Mesenchymal stem cell (in vitro differentiated cells and primary cell): Measurements from ENCODE around the gene COG7.
"Not testable (repeated sequence)": the region's sequence is repeated elsewhere in the genome, so short reads cannot be mapped to it uniquely, and the experiment has no call there.

Experiments
- DNase-seq: peaks from one replicate; pipeline ENCODE4 v3.0.0-alpha.2; 2013
- H2AFZ ChIP-seq: one replicate; pipeline ENCODE4 v1.6.1; 2013; ENCODE audit warnings: low read depth, mild to moderate bottlenecking, control low read depth, inconsistent platforms, low read length, moderate library complexity
- H2AK5ac ChIP-seq: 2 replicates; pipeline ENCODE4 v1.6.1; 2013; ENCODE audit warnings: low read length, moderate library complexity, mild to moderate bottlenecking, inconsistent platforms; ENCODE audit not compliant: severe bottlenecking
- H2BK120ac ChIP-seq: one replicate; pipeline ENCODE4 v1.6.1; 2013; ENCODE audit warnings: low read depth, mild to moderate bottlenecking, inconsistent platforms, low read length, moderate library complexity
- H2BK12ac ChIP-seq, 2 experiments: one replicate each; pipeline ENCODE4 v1.6.1; 2013; ENCODE audit warnings: inconsistent platforms in 2 of 2, low read length in 2 of 2, mild to moderate bottlenecking in 2 of 2, moderate library complexity in 2 of 2, control low read depth in 1 of 2
- H2BK15ac ChIP-seq: one replicate; pipeline ENCODE4 v1.6.1; 2013; ENCODE audit warnings: mild to moderate bottlenecking, low read depth, inconsistent platforms; ENCODE audit not compliant: poor library complexity, severe bottlenecking
- H2BK5ac ChIP-seq: 2 replicates; pipeline ENCODE4 v1.6.1; 2013; ENCODE audit warnings: low read depth, mild to moderate bottlenecking, low read length, control low read depth, inconsistent platforms; ENCODE audit not compliant: poor library complexity, severe bottlenecking
- H3K14ac ChIP-seq, 2 experiments: one replicate each; pipeline ENCODE4 v1.6.1; 2013; ENCODE audit warnings: inconsistent platforms in 2 of 2, low read length in 2 of 2, control low read depth in 1 of 2, mild to moderate bottlenecking in 1 of 2, moderate library complexity in 1 of 2
- H3K18ac ChIP-seq, 2 experiments: one replicate each; pipeline ENCODE4 v1.6.1; 2013; ENCODE audit warnings: inconsistent platforms in 2 of 2, low read length in 2 of 2, control low read depth in 1 of 2, low read depth in 1 of 2, mild to moderate bottlenecking in 1 of 2
- H3K23ac ChIP-seq, 2 experiments: one replicate each; pipeline ENCODE4 v1.6.1; 2013; ENCODE audit warnings: inconsistent platforms in 2 of 2, low read length in 2 of 2, mild to moderate bottlenecking in 2 of 2, moderate library complexity in 2 of 2, control low read depth in 1 of 2
- H3K27ac ChIP-seq: 2 replicates; pipeline ENCODE4 v1.5.1; 2013; ENCODE audit warnings: mild to moderate bottlenecking, moderate library complexity, low read length, control low read depth, inconsistent platforms; ENCODE audit not compliant: poor library complexity, severe bottlenecking
- H3K27me3 ChIP-seq, 2 experiments: 2 replicates each; pipeline versions ENCODE4 v1.6.1 to v1.7.0; 2013; ENCODE audit warnings: low read length in 2 of 2, mild to moderate bottlenecking in 2 of 2, moderate library complexity in 2 of 2, control low read depth in 1 of 2, inconsistent platforms in 1 of 2; ENCODE audit not compliant: control insufficient read depth in 1 of 2, insufficient read depth in 1 of 2
- H3K36me3 ChIP-seq, 2 experiments: 2 replicates each; pipeline versions ENCODE4 v1.6.1 to v1.7.0; 2013; ENCODE audit warnings: low read length in 2 of 2, control low read depth in 1 of 2, inconsistent platforms in 1 of 2, low read depth in 1 of 2, mild to moderate bottlenecking in 1 of 2; ENCODE audit not compliant: insufficient read depth in 2 of 2, control insufficient read depth in 1 of 2
- H3K4ac ChIP-seq, 2 experiments: one replicate each; pipeline ENCODE4 v1.6.1; 2013; ENCODE audit warnings: inconsistent platforms in 2 of 2, low read length in 2 of 2, mild to moderate bottlenecking in 2 of 2, moderate library complexity in 2 of 2, control low read depth in 1 of 2, low read depth in 1 of 2
- H3K4me1 ChIP-seq: 2 replicates; pipeline ENCODE4 v1.6.1; 2013; ENCODE audit warnings: low read depth, low read length, control low read depth; ENCODE audit not compliant: control insufficient read depth, insufficient read depth
- H3K4me2 ChIP-seq: 2 replicates; pipeline ENCODE4 v1.6.1; 2013; ENCODE audit warnings: low read length, mild to moderate bottlenecking, inconsistent platforms; ENCODE audit not compliant: poor library complexity, severe bottlenecking
- H3K4me3 ChIP-seq, 2 experiments: 2 replicates each; pipeline versions ENCODE4 v1.5.1 to v1.7.0; 2013; ENCODE audit warnings: low read length in 2 of 2, mild to moderate bottlenecking in 2 of 2, control low read depth in 1 of 2, low read depth in 1 of 2; ENCODE audit not compliant: insufficient read depth in 1 of 2
- H3K79me1 ChIP-seq: replicated peaks from 2 replicates; pipeline ENCODE4 v1.6.1; 2013; ENCODE audit warnings: mild to moderate bottlenecking, control low read depth, low read length, inconsistent platforms; ENCODE audit not compliant: poor library complexity, severe bottlenecking
- H3K9ac ChIP-seq: 2 replicates; pipeline ENCODE4 v1.7.0; 2013; ENCODE audit warnings: mild to moderate bottlenecking, low read length, moderate library complexity
- H3K9me3 ChIP-seq: 2 replicates; pipeline ENCODE4 v1.7.0; 2013; ENCODE audit warnings: mild to moderate bottlenecking, low read length; ENCODE audit not compliant: control insufficient read depth
- H4K8ac ChIP-seq: one replicate; pipeline ENCODE4 v1.6.1; 2013; ENCODE audit warnings: inconsistent platforms, mild to moderate bottlenecking, low read length, moderate library complexity
- H4K91ac ChIP-seq: one replicate; pipeline ENCODE4 v1.6.1; 2013; ENCODE audit warnings: mild to moderate bottlenecking, low read length, inconsistent platforms
- WGBS: methylation state at CpG from one replicate; pipeline ENCODE4 v1.1.7; 2013; ENCODE audit warnings: mixed read lengths; 5-methylcytosine and 5-hydroxymethylcytosine counted together

Gene COG7

GRCh38 chr16:23452221-23452571 is 793 bp downstream of the COG7 start:
- 8% methylated on average over 9 of the region's 10 CpGs for WGBS
- peak overlapping the region; percentile 82 for H3K4me2 ChIP-seq
- no peak overlapping the region for H2AFZ ChIP-seq
- H3K18ac ChIP-seq: peak overlapping the region in 1 of 2 experiments; percentile 94
- H3K14ac ChIP-seq: no peak overlapping the region
- no peak overlapping the region for H2AK5ac ChIP-seq
- no peak overlapping the region for H3K23ac ChIP-seq
- H3K4ac ChIP-seq: no peak overlapping the region
- no peaks in the 10 kb centered on the region for H3K9me3 ChIP-seq
- H4K8ac ChIP-seq: no peak overlapping the region
- no peak for DNase-seq
- H2BK12ac ChIP-seq: no peak overlapping the region
- peak overlapping the region; percentile 95 for H3K9ac ChIP-seq
- no peak overlapping the region for H2BK5ac ChIP-seq
- no peaks in the 10 kb centered on the region for H3K27me3 ChIP-seq
- no peak overlapping the region for H3K27ac ChIP-seq
- peaks cover 28% of the 10 kb centered on the region for H3K79me1 ChIP-seq
- peak overlapping the region; percentile 85 to 88 for H3K4me3 ChIP-seq
- H2BK15ac ChIP-seq: no peak overlapping the region
- peaks cover 12% of the 10 kb centered on the region for H3K4me1 ChIP-seq
- no peak overlapping the region for H4K91ac ChIP-seq
- H3K36me3 ChIP-seq: peaks cover 0 to 2% of the 10 kb centered on the region in 2 experiments
- no peak overlapping the region for H2BK120ac ChIP-seq

- WGBS: 83% methylated on average over 4 of the region's 4 CpGs
- Histone ChIP-seq H2BK15ac (no peak overlapping the region), H3K4me2 (no peak overlapping the region), H2BK5ac (no peak overlapping the region), H3K14ac (no peak overlapping the region), H3K4ac (no peak overlapping the region), H4K8ac (no peak overlapping the region), H3K27ac (no peak overlapping the region), H3K4me1 (peaks cover 5% of the 10 kb centered on the region), H3K18ac (no peak overlapping the region), H3K23ac (no peak overlapping the region), H3K4me3 (no peak overlapping the region), H3K27me3 (no peaks in the 10 kb centered on the region), H2AFZ (no peak overlapping the region), H4K91ac (no peak overlapping the region), H2BK12ac (no peak overlapping the region), H3K9ac (no peak overlapping the region), H3K79me1 (peaks cover 33% of the 10 kb centered on the region), H2AK5ac (no peak overlapping the region), H2BK120ac (no peak overlapping the region), H3K36me3 (peaks cover 20 to 29% of the 10 kb centered on the region in 2 experiments), H3K9me3 (no peaks in the 10 kb centered on the region)
- DNase-seq: no peak
Observed at GRCh38 chr16:23448392-23448791, 4.6 kb downstream of the COG7 start.

GRCh38 chr16:23437542-23437941 is 15.4 kb downstream of the COG7 start:
- H2BK15ac ChIP-seq, H3K23ac ChIP-seq, H3K4me3 ChIP-seq, H3K9me3 ChIP-seq, H3K14ac ChIP-seq, H3K27me3 ChIP-seq, H3K4ac ChIP-seq, H2BK5ac ChIP-seq, H2BK120ac ChIP-seq, H4K91ac ChIP-seq, H2BK12ac ChIP-seq, H3K27ac ChIP-seq, DNase-seq, H2AK5ac ChIP-seq, H4K8ac ChIP-seq, H2AFZ ChIP-seq, H3K9ac ChIP-seq, H3K4me2 ChIP-seq, H3K4me1 ChIP-seq, H3K18ac ChIP-seq: not testable (repeated sequence)
- Histone ChIP-seq H3K79me1 (peaks cover 13% of the 10 kb centered on the region), H3K36me3 (peaks cover 39 to 53% of the 10 kb centered on the region in 2 experiments)
- WGBS: 96% methylated on average over 7 of the region's 7 CpGs

GRCh38 chr16:23436951-23437350 is 16.0 kb downstream of the COG7 start:
- Histone ChIP-seq H3K18ac (no peak overlapping the region), H2BK12ac (no peak overlapping the region), H2BK5ac (no peak overlapping the region), H3K4me2 (no peak overlapping the region), H3K23ac (no peak overlapping the region), H4K8ac (no peak overlapping the region), H3K4ac (no peak overlapping the region), H3K9ac (no peak overlapping the region), H2AK5ac (no peak overlapping the region), H3K4me1 (no peaks in the 10 kb centered on the region), H4K91ac (no peak overlapping the region), H2BK15ac (no peak overlapping the region), H3K4me3 (no peak overlapping the region), H3K9me3 (no peaks in the 10 kb centered on the region), H3K27me3 (no peaks in the 10 kb centered on the region), H2BK120ac (no peak overlapping the region), H2AFZ (no peak overlapping the region), H3K27ac (no peak overlapping the region), H3K36me3 (peaks cover 35 to 53% of the 10 kb centered on the region in 2 experiments), H3K14ac (no peak overlapping the region), H3K79me1 (peaks cover 13% of the 10 kb centered on the region)
- WGBS: 91% methylated on average over 4 of the region's 4 CpGs
- DNase-seq: no peak
